Measurements from ENCODE around the gene SYPL2.

SYPL2 gene

GRCh38 chr1:109485001-109485400 lies 18.7 kb downstream of the SYPL2 start:
- H3K4me3 ChIP-seq (ENCODE audit: low read length, poor library complexity, severe bottlenecking) = peak overlapping the region; percentile 89
- no peaks in the 10 kb centered on the region for H3K27me3 ChIP-seq (ENCODE audit: insufficient read depth, low read length, poor library complexity, severe bottlenecking)
- no peaks in the 10 kb centered on the region for H3F3A ChIP-seq (ENCODE audit: low read depth)
- peak overlapping the region; percentile 75 for H3K9ac ChIP-seq (ENCODE audit: low read depth, low read length, poor library complexity, severe bottlenecking)
- H3K9me3 ChIP-seq (ENCODE audit: insufficient read depth, low read depth, low read length) = no peaks in the 10 kb centered on the region
- TF ChIP-seq CTCF (conservative IDR thresholded peaks at IDR 0.05; ENCODE audit: low read length) (no peak), EZH2phosphoT487 (IDR thresholded peaks at IDR 0.05; ENCODE audit: borderline replicate concordance) (no peak)
- peaks cover 23% of the 10 kb centered on the region for H3K4me1 ChIP-seq (ENCODE audit: insufficient read depth, low read length, poor library complexity, severe bottlenecking)
- H4K20me1 ChIP-seq (ENCODE audit: insufficient read depth, low read length, poor library complexity, severe bottlenecking) = no peaks in the 10 kb centered on the region
- no peak overlapping the region for H2AFZ ChIP-seq (ENCODE audit: low read length)
- H3K9me2 ChIP-seq (replicated peaks; ENCODE audit: low read depth, low read length) = no peaks in the 10 kb centered on the region
- H3K4me2 ChIP-seq (ENCODE audit: low read depth, low read length, poor library complexity, severe bottlenecking) = peak overlapping the region; percentile 97
- no peaks in the 10 kb centered on the region; the same call in 1 of the 2 replicates for H3K36me3 ChIP-seq (ENCODE audit: insufficient read depth, low read length)
- no peaks in the 10 kb centered on the region; the same call in 1 of the 2 replicates for H3K79me2 ChIP-seq (ENCODE audit: insufficient read depth, low read length)

GRCh38 chr1:109487261-109487660 lies 20.9 kb downstream of the SYPL2 start:
- Histone ChIP-seq H3K4me2 (ENCODE audit: low read depth, low read length, poor library complexity, severe bottlenecking) (no peak overlapping the region), H4K20me1 (ENCODE audit: insufficient read depth, low read length, poor library complexity, severe bottlenecking) (no peaks in the 10 kb centered on the region), H3K9ac (ENCODE audit: low read depth, low read length, poor library complexity, severe bottlenecking) (no peak overlapping the region), H3K4me1 (ENCODE audit: insufficient read depth, low read length, poor library complexity, severe bottlenecking) (peaks cover 23% of the 10 kb centered on the region), H3K4me3 (ENCODE audit: low read length, poor library complexity, severe bottlenecking) (no peak overlapping the region), H3K9me2 (replicated peaks; ENCODE audit: low read depth, low read length) (no peaks in the 10 kb centered on the region), H3K36me3 (ENCODE audit: insufficient read depth, low read length) (no peaks in the 10 kb centered on the region; the same call in 1 of the 2 replicates), H3K9me3 (ENCODE audit: insufficient read depth, low read depth, low read length) (no peaks in the 10 kb centered on the region), H3F3A (ENCODE audit: low read depth) (no peaks in the 10 kb centered on the region), H2AFZ (ENCODE audit: low read length) (no peak overlapping the region), H3K27me3 (ENCODE audit: insufficient read depth, low read length, poor library complexity, severe bottlenecking) (no peaks in the 10 kb centered on the region), H3K79me2 (ENCODE audit: insufficient read depth, low read length) (no peaks in the 10 kb centered on the region; the same call in 1 of the 2 replicates)
- no peak for TF ChIP-seq CTCF (conservative IDR thresholded peaks at IDR 0.05; ENCODE audit: low read length)
- TF ChIP-seq EZH2phosphoT487 (IDR thresholded peaks at IDR 0.05; ENCODE audit: borderline replicate concordance) = no peak

DNA sequence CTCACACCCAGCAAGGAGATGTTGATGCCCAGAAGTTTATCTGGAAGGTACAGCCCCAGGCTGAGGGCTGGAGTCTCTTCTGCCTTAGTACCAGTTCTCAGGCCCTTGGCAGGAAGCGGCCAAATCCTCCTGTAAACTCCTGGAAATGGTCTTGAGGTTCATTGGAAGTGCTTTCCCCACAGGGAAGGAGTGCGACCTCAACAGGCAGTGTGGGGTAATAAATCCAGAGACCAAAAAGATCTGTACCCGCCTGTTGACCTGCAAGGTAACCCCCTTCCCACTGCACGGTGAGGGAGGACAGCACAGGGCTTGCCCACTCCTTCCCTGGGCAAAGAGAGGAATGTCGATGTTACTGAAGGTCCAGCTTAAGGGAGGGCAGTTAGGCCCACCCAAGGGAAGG lies 21.9 kb downstream of the SYPL2 start:
- TF ChIP-seq CTCF (conservative IDR thresholded peaks at IDR 0.05; ENCODE audit: low read length) (no peak), EZH2phosphoT487 (IDR thresholded peaks at IDR 0.05; ENCODE audit: borderline replicate concordance) (no peak)
- H3F3A ChIP-seq (ENCODE audit: low read depth) = no peaks in the 10 kb centered on the region
- H4K20me1 ChIP-seq (ENCODE audit: insufficient read depth, low read length, poor library complexity, severe bottlenecking) = no peaks in the 10 kb centered on the region
- no peaks in the 10 kb centered on the region; the same call in 1 of the 2 replicates for H3K79me2 ChIP-seq (ENCODE audit: insufficient read depth, low read length)
- H3K9me3 ChIP-seq (ENCODE audit: insufficient read depth, low read depth, low read length) = no peaks in the 10 kb centered on the region
- H3K36me3 ChIP-seq (ENCODE audit: insufficient read depth, low read length) = no peaks in the 10 kb centered on the region; the same call in 1 of the 2 replicates
- H3K9ac ChIP-seq (ENCODE audit: low read depth, low read length, poor library complexity, severe bottlenecking) = no peak overlapping the region
- H2AFZ ChIP-seq (ENCODE audit: low read length) = no peak overlapping the region
- no peak overlapping the region for H3K4me3 ChIP-seq (ENCODE audit: low read length, poor library complexity, severe bottlenecking)
- no peaks in the 10 kb centered on the region for H3K9me2 ChIP-seq (replicated peaks; ENCODE audit: low read depth, low read length)
- H3K4me2 ChIP-seq (ENCODE audit: low read depth, low read length, poor library complexity, severe bottlenecking) = no peak overlapping the region
- H3K4me1 ChIP-seq (ENCODE audit: insufficient read depth, low read length, poor library complexity, severe bottlenecking) = peaks cover 18% of the 10 kb centered on the region
- no peaks in the 10 kb centered on the region for H3K27me3 ChIP-seq (ENCODE audit: insufficient read depth, low read length, poor library complexity, severe bottlenecking)

Measured in Loucy (cell line).